Fibroblast of the conjunctiva (primary cell): ENCODE results near the gene ALCAM.

ENCODE experiments used
- DNase-seq: peaks from one replicate; pipeline ENCODE4 v3.0.0-alpha.2; 2010; ENCODE audit warnings: low read depth

The ALCAM gene

DNA sequence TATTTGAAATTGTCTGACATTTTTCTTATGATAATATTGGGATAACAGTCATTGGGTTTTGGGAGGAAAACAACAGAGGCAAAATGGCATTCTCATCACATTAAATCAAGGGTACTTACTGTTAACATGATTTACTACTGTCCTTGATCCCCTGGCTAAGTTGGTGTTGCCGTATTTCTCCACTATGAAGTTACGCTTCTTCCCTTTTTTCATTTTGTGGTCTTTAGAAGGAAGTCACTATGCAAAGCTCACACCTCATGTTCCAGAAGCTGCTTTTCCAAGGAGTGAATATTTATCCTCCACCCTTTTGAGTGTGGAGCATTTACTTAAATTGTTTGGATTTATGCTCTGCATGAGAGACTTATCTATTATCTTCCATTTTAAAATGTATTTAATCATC lies 63.7 kb downstream of the ALCAM start:
- no peak for DNase-seq

DNA sequence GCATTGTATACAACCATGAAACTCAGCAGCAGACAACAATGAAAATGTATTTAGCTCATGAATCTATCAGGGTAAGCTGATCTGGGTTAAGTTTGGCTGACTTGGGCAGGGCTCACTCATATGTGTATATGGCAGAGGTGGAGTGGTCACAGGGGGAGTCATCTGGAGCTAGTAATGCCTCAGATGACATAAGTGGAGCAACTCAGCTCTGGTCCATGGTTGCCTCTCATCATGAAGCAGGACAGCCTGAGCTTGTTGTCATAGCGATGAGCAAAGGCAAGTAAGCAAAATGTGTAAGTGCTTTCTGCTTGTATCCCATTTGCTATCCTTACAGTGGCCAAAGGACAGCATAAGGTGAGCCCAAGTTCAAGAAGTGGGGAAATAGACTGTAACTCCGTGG lies 64.5 kb downstream of the ALCAM start:
- DNase-seq, result no peak

DNA sequence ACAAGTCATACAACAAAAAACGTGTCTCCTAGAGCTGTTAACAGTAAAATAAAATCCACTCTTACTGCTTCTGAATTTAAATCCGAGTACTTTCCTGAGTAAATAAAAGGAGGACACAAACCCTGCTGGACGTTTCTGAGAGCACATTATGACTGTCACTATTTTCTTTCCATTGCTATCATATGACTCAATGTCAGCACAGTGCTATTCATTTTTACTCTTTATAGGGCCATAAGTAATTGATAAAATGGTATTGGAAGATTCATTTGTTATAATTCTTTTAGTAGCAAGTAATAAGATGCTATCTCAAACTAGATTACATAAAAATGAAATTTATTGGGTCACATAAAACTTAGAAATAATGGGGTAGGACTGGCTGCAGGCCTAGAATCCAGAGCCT lies 68.6 kb downstream of the ALCAM start:
- no peak for DNase-seq

- DNase-seq, result no peak
These were observed 70.0 kb downstream of the ALCAM start for GRCh38 chr3:105436687-105437086.

DNA sequence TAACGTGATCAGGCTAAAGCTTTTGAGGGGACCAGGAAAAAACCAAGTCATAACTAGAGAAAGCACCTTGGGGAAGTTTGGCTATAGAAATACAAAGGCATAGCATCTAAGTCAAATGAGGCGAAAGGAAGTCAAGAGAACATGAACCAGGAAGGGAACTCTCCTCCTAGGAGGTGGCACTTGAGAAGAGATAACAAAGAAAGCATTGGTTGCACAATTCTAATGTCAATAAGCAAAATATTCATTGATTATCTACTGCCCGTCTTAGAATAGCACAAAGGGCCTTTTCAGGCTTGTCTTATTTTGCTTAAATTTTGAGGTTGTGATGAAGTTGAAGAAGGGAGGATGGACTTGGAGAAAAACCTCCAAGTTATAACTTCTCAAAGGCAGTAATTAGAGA lies 73.4 kb downstream of the ALCAM start:
- no peak for DNase-seq

DNA sequence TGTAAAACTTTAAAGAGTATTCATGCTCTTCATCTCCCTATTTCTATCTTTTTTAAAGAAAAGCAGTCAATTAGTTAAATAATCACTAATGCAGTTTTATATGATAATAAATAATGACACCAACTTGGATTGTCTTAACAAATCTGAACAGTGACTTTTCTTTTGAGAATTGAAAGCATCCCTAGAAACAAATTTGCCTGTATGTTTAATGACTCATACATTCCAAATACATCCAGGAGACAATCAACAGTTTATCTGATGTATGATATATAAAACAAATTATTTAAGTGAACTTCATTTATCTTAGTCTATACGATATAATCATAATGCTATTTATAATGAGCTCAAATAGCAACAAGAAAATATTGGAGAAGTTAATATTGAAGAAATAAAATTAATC lies 78.0 kb downstream of the ALCAM start:
- no peak for DNase-seq

DNA sequence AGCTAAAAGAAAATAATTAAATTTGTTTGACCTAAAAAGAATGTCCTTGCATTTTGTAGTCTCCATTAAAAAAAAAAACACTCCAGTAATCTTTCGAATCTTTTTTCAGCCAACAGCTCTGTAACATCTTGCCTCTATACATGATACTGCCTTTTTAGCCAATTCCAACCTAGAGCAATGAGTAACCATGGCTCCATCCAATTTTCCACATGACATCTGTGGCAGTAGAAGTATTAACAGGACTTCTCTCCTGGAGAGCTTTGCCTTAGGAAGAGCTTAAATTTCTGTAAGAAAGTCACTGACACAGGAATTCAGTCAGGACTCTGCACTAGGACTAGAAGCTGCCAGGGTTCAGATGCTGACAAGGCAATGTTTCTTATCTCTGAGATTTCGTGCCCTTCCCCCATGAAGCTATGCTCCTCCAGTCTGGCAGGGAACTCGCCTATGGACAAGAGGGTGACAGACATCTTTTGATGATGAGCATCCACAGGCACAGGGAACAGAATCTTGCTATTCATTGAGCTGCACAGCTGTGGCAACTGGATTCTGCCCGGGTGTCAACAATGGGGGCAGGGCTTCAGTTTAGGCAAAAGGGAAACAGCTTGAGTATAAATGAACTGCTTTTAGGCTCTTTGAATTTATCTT lies 81.8 kb downstream of the ALCAM start:
- DNase-seq, result no peak

GRCh38 chr3:105449414-105449813 lies 82.7 kb downstream of the ALCAM start:
- no peak for DNase-seq

GRCh38 chr3:105456017-105456416 lies 89.3 kb downstream of the ALCAM start:
- DNase-seq, result no peak

DNA sequence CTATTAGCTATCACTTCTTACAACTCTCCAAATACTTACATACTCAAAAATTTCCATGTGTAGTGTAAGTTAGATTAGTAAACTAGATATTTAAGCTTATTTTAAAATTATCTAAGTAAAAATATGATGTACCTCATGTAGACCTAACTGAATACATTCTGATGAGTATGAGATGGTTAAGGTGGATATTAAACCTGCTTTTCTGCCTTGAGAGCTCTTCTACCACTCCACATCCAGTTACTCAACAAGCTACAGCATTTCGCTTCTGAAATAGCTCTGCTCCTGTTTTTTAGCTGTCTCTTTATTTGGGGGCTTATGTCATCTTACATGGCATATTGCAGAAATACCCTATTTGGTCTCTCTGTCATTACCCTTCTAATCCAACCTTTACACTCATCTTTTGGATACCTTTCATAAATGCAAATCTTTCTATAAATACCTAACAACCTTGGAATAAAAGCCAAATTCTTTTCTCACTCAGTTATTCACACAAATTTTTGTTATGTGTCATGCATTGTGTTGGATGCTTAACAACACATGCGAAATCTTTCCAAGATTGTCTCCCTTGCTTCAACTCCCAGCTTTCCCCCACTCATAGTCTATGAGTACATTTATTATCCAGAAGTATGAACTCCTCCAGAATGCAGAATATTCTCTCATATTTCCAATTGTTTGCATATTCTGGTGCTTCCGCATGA lies 92.0 kb downstream of the ALCAM start:
- no peak for DNase-seq

GRCh38 chr3:105459566-105460290 lies 93.0 kb downstream of the ALCAM start:
- DNase-seq, result no peak

- DNase-seq, result no peak
These were observed 96.9 kb downstream of the ALCAM start for GRCh38 chr3:105463620-105464019.

DNA sequence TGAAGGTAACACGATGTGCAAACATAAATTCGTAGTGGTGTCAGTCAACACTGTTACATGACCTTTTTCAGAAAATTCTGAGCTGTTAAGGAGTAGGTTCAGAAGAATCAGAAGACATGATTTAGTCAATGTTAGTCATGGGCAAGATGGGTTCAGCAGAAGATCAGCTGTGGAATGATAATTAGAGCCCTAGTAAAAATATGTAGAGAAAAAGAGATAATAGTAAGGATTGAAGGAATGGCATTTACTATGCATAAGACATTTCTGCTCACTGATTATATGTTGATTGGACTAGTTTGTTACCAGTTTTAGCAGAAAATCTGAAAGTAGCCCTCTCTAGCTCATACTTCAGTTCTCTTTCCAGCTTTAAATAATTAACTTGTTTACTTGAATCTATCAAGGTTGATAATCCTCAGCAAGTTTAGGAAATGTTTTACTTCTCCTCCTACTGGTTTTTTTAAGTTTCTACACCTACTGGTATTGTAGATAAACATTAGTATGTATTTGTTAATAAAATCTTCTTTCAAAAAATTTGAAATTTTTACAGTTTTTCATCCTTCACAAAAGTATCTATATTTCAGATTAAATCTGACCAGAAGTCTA lies 98.6 kb downstream of the ALCAM start:
- no peak for DNase-seq

GRCh38 chr3:105466072-105466471 lies 99.4 kb downstream of the ALCAM start:
- no peak for DNase-seq

- DNase-seq, result no peak
These were observed 100.0 kb downstream of the ALCAM start for GRCh38 chr3:105466495-105467404.

DNA sequence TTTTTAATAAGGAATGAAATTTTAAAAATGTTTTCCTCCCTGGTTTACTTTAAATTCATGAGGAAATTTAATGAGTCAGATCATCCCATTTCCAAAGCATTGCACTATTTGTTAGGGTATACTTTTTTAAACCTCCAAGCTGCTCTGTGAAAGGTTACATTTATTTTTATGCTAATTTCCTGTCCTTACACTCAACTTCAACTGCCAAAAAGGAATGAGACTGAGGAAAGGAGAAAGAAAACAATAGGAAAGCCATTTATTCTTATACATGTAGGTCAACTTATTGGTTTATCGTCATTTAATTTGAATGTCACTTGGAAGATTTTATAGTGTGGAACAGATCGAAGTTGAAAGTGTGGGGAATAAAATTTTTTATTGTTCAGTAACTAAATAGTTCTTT lies 104.1 kb downstream of the ALCAM start:
- DNase-seq, result no peak

DNA sequence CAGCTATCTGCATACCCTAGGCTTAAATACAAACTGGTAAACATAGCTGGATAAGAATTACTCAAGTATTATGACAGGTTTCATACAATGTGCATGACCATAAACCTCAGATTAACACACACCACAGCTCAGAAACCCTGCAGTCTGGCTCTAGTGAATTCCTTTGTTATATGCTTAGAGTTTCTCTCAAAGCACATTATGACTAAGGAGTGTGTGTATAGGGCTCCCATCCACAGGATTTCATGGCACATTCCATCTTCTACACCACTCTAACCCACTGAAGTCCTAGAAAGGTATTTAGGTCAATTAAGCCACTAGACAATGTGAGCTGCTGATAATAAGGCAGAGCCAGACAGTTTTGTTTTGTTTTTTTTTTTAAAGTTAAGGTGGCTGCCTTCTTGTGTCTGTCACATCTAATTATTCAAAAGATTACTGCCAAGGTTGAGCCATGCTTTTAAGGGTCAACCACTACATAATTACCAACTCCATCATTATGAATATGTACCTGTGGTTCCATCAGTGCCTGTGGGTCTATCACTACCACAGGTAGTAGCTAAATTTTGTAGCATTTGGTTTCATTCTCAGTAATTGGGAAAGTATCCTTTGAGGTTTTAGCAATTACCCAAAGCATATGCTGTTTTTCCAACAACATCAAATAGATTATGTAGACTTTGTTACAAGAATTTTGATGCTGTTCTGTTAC lies 107.0 kb downstream of the ALCAM start:
- no peak for DNase-seq

- DNase-seq, result no peak
These were observed 114.1 kb downstream of the ALCAM start for GRCh38 chr3:105480768-105481167.

DNA sequence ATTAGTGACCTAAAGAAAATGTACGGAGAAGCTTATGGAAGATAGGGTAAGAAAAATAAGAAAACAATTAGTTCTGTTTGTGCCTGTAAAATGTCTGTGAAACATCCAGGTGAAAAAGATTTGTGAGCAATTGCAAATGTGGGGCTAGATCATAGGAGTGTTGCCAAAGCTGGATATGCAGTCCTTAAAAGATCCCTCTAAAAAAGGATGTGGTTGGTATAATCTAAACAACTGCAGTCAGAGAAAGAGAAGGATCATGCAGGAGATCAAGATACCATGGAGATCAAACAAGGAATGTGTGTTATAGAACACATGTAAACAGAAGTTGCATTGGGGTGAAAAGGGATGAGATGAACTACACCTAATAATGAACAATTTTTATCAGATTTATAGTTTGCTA lies 116.8 kb downstream of the ALCAM start:
- DNase-seq, result no peak

GRCh38 chr3:105490045-105490444 lies 123.3 kb downstream of the ALCAM start:
- no peak for DNase-seq

- DNase-seq, result no peak
These were observed 126.7 kb downstream of the ALCAM start for GRCh38 chr3:105493305-105493892.
